GM12892 (cell line): ENCODE data around the gene ARHGEF16. TPM values are rescaled to one million over a fixed set of nuclear protein-coding genes. Genes with fewer than 3 reads are reported as not detected.

Source experiments
- DNase-seq: peaks from one replicate; pipeline ENCODE4 v3.0.0; 2011; ENCODE audit not compliant: insufficient read length
- FAIRE-seq: peaks from 2 replicates; lab custom pipeline; 2011; peaks lifted over from hg19 to GRCh38; lab: Jason Lieb, UNC
- POLR2A ChIP-seq: IDR thresholded peaks from 2 replicates; pipeline ENCODE4 v1.6.1; 2011; ENCODE audit warnings: low read depth, low read length, control low read depth
- POLR2AphosphoS5 ChIP-seq: IDR thresholded peaks from 2 replicates; pipeline ENCODE4 v1.6.1; 2011; ENCODE audit warnings: low read depth, low read length, control low read depth
- TAF1 ChIP-seq: IDR thresholded peaks from 2 replicates; pipeline ENCODE4 v1.6.1; 2011; ENCODE audit warnings: low read depth, mild to moderate bottlenecking, control low read depth, low read length, borderline replicate concordance
- polyA plus RNA-seq: library from polyadenylated mRNA; unstranded; fragments of >200 nt; gene quantifications from one replicate; pipeline ENCODE4 v1.2.1, GENCODE V29; 2012; ENCODE audit warnings: missing spikeins, inconsistent platforms; ENCODE audit not compliant: missing spikeins

The ARHGEF16 gene
- polyA plus RNA-seq, result not detected

- no peak for FAIRE-seq
Measured at GRCh38 chr1:3453891-3454810, at the start of gene ARHGEF16. Gene ARHGEF16 (plus strand): TSS chr1:3454665. CDS start chr1:3463085, 8,420 bp downstream.

GRCh38 chr1:3404801-3405200 lies 49.7 kb upstream of the ARHGEF16 start:
- FAIRE-seq (no peak), DNase-seq (no peak)
- no peak for TF ChIP-seq TAF1
- no peak for TF ChIP-seq POLR2A

More at GRCh38 chr1:3453891-3454810, at the start of gene ARHGEF16:
- TF ChIP-seq POLR2A (no peak), POLR2AphosphoS5 (no peak), TAF1 (no peak)
- DNase-seq, result no peak

GRCh38 chr1:3405491-3405890 lies 49.0 kb upstream of the ARHGEF16 start:
- FAIRE-seq, result no peak
- no peak for DNase-seq
- TF ChIP-seq POLR2A (no peak), TAF1 (no peak), POLR2AphosphoS5 (no peak)

- no peak for DNase-seq
- FAIRE-seq, result no peak
- TF ChIP-seq TAF1 (no peak), POLR2A (no peak), POLR2AphosphoS5 (no peak)
Measured at GRCh38 chr1:3405974-3406867, 48.2 kb upstream of the ARHGEF16 start.

GRCh38 chr1:3407021-3407420 lies 47.4 kb upstream of the ARHGEF16 start:
- FAIRE-seq (no peak), DNase-seq (no peak)
- no peak for TF ChIP-seq POLR2AphosphoS5
- no peak for TF ChIP-seq POLR2A
- no peak for TF ChIP-seq TAF1

GRCh38 chr1:3408751-3409266 lies 45.7 kb upstream of the ARHGEF16 start:
- no peak for DNase-seq
- TF ChIP-seq POLR2AphosphoS5 (no peak), TAF1 (no peak), POLR2A (no peak)
- FAIRE-seq, result no peak

- FAIRE-seq, result no peak
- no peak for TF ChIP-seq POLR2AphosphoS5
- no peak for TF ChIP-seq TAF1
- no peak for TF ChIP-seq POLR2A
- DNase-seq, result no peak
Measured at GRCh38 chr1:3409366-3410141, 44.9 kb upstream of the ARHGEF16 start.

GRCh38 chr1:3410142-3410925 lies 44.1 kb upstream of the ARHGEF16 start:
- no peak for DNase-seq
- TF ChIP-seq TAF1 (no peak), POLR2AphosphoS5 (no peak), POLR2A (no peak)
- FAIRE-seq, result no peak

- TF ChIP-seq POLR2AphosphoS5, result no peak
- no peak for TF ChIP-seq TAF1
- no peak for TF ChIP-seq POLR2A
- FAIRE-seq, result no peak
- DNase-seq, result no peak
Measured at GRCh38 chr1:3411806-3412205, 42.7 kb upstream of the ARHGEF16 start.

GRCh38 chr1:3412376-3412775 lies 42.1 kb upstream of the ARHGEF16 start:
- no peak for TF ChIP-seq TAF1
- TF ChIP-seq POLR2A, result no peak
- TF ChIP-seq POLR2AphosphoS5, result no peak
- FAIRE-seq, result no peak
- no peak for DNase-seq
